HepG2 (cell line): ENCODE data around the gene TMEM41A. TPM values are rescaled to one million over a fixed set of nuclear protein-coding genes. Genes with fewer than 3 reads are reported as not detected.

Experiments
- ATAC-seq: fragments of 200-7000 bp; cut with Tn5 transposase; 3 replicates; pipeline ENCODE4 v1.9.1; 2020; ENCODE audit warnings: mild to moderate bottlenecking, moderate library complexity
- BruUV-seq: library from RNA; stranded (reverse); fragments of 400-500 nt; replicated peaks from 2 replicates; lab custom pipeline; 2021; lab: Mats Ljungman, UMichigan
- CTCF ChIA-PET: fragments of 300-600 bp; formaldehyde crosslinking; extraction: SDS; loops from one replicate; lab custom pipeline; 2021; ENCODE audit warnings: low total read pairs, inconsistent platforms, low intra/inter-chr PET ratio; lab: Yijun Ruan, JAX
- POLR2A ChIA-PET: fragments of 350-600 bp; sonication (Branson Sonifier 250); formaldehyde crosslinking; loops from one replicate; lab custom pipeline; 2020; ENCODE audit warnings: antibody characterized with exemption, inconsistent platforms; lab: Yijun Ruan, JAX
- DNase-seq: peaks from one replicate; pipeline ENCODE4 v3.0.0-alpha.2; 2015; ENCODE audit warnings: low spot score
- FAIRE-seq: peaks from 3 replicates; lab custom pipeline; 2011; peaks lifted over from hg19 to GRCh38; lab: Jason Lieb, UNC
- H2AFZ ChIP-seq: one replicate; pipeline ENCODE4 v1.6.1; 2011; ENCODE audit warnings: low read length, inconsistent platforms
- H3K27ac ChIP-seq: fragments of 300-600 bp; 3 replicates; pipeline ENCODE4 v1.8.0; 2011; ENCODE audit warnings: mixed run types, mild to moderate bottlenecking, mixed read lengths, low read length, inconsistent platforms; ENCODE audit not compliant: insufficient read depth; ENCODE audit errors: extremely low read length
- H3K27me3 ChIP-seq, 2 experiments: fragments of 200-600 bp in 1 of 2; 2 replicates in 1 of 2; 3 replicates in 1 of 2; pipeline versions ENCODE4 v1.6.0 to v1.8.0; 2011; ENCODE audit warnings: low read length in 2 of 2, mild to moderate bottlenecking in 2 of 2, moderate library complexity in 2 of 2, inconsistent platforms in 1 of 2; ENCODE audit not compliant: insufficient read depth in 2 of 2, control insufficient read depth in 1 of 2
- H3K36me3 ChIP-seq, 2 experiments: fragments of 200-600 bp in 1 of 2; replicated peaks in 1 of 2; 2 replicates in 1 of 2; 3 replicates in 1 of 2; pipeline versions ENCODE4 v1.5.1 to v1.8.0; 2011; ENCODE audit warnings: low read length in 2 of 2, inconsistent platforms in 1 of 2; ENCODE audit not compliant: insufficient read depth in 2 of 2, control insufficient read depth in 1 of 2
- H3K4me1 ChIP-seq: 2 replicates; pipeline ENCODE4 v1.5.1; 2012; ENCODE audit warnings: low read length, inconsistent platforms; ENCODE audit not compliant: insufficient read depth
- H3K4me2 ChIP-seq: 2 replicates; pipeline ENCODE4 v1.6.0; 2011; ENCODE audit warnings: low read depth, low read length, inconsistent platforms
- H3K4me3 ChIP-seq, 3 experiments: fragments of 200-600 bp in 1 of 3; sonication (generic), shearing (Covaris generic) in 1 of 3; replicated peaks in 1 of 3; 2 replicates each; pipeline ENCODE4 v1.5.1; 2011 to 2016; ENCODE audit warnings: low read length in 3 of 3, inconsistent platforms in 2 of 3, low read depth in 2 of 3, mild to moderate bottlenecking in 2 of 3, control low read depth in 1 of 3, mixed read lengths in 1 of 3; ENCODE audit not compliant: insufficient read depth in 1 of 3
- H3K79me2 ChIP-seq: one replicate; pipeline ENCODE4 v1.6.1; 2011; ENCODE audit warnings: low read length, inconsistent platforms; ENCODE audit not compliant: insufficient read depth
- H3K9ac ChIP-seq: 2 replicates; pipeline ENCODE4 v1.6.0; 2011; ENCODE audit warnings: mild to moderate bottlenecking, low read depth, low read length, inconsistent platforms; ENCODE audit not compliant: insufficient read depth
- H3K9me3 ChIP-seq: 2 replicates; pipeline ENCODE4 v1.5.1; 2012; ENCODE audit warnings: mild to moderate bottlenecking, low read length
- H4K20me1 ChIP-seq: 2 replicates; pipeline ENCODE4 v1.6.0; 2011; ENCODE audit warnings: inconsistent platforms, mild to moderate bottlenecking, low read length, moderate library complexity; ENCODE audit not compliant: insufficient read depth
- GATAD2A ChIP-seq: IDR thresholded peaks from 2 replicates; pipeline ENCODE4 v1.6.1; 2016
- MTF2 ChIP-seq: sonication (generic); formaldehyde crosslinking; IDR thresholded peaks from 2 replicates; pipeline ENCODE4 v1.5.0; 2020; ENCODE audit warnings: missing genetic modification reagents, borderline replicate concordance
- PRPF4 ChIP-seq: fragments of 200-400 bp; formaldehyde crosslinking; IDR thresholded peaks from 2 replicates; pipeline ENCODE4 v1.6.1; 2016; ENCODE audit warnings: low read length, low read depth; ENCODE audit not compliant: poor library complexity, severe bottlenecking
- SP140L ChIP-seq: sonication (generic); formaldehyde crosslinking; IDR thresholded peaks from 2 replicates; pipeline ENCODE4 v1.4.0; 2020; ENCODE audit warnings: missing genetic modification reagents, borderline replicate concordance
- STAG1 ChIP-seq: sonication (generic); formaldehyde crosslinking; IDR thresholded peaks from 2 replicates; pipeline ENCODE4 v1.4.0; 2020; ENCODE audit warnings: missing genetic modification reagents
- THRA ChIP-seq: sonication (generic); formaldehyde crosslinking; IDR thresholded peaks from 2 replicates; pipeline ENCODE4 v1.4.0; 2020; ENCODE audit warnings: missing genetic modification reagents, borderline replicate concordance
- ZFP62 ChIP-seq: sonication (generic); formaldehyde crosslinking; IDR thresholded peaks from 2 replicates; pipeline ENCODE4 v1.4.0; 2020; ENCODE audit warnings: missing genetic modification reagents
- WGBS: methylation state at CpG from one replicate; pipeline ENCODE4 v1.1.6; 2017; ENCODE audit warnings: low lambda C conversion rate; 5-methylcytosine and 5-hydroxymethylcytosine counted together
- in situ Hi-C: cut with HindIII; loops from 2 replicates; pipeline ENCODE4 v1.10.0; 2017; ENCODE audit warnings: low pct_unique_long_range_greater_than_20kb; ENCODE audit not compliant: extremely low pct_ligation_motif_present
- intact Hi-C: fragments of 100-400 bp; cut with micrococcal nuclease; formaldehyde crosslinking; loops from one replicate; pipeline ENCODE4 v1.10.0; 2022; ENCODE audit not compliant: unreplicated experiment
- polyA plus RNA-seq, 8 experiments: library from polyadenylated mRNA; depleted of rRNA in 3 of 8; stranded (reverse) in 7 of 8; unstranded in 1 of 8; fragments of >200 nt; fragmentation: Illumina TruSeq in 4 of 8; extraction: Trizol in 4 of 8; gene quantifications; 2 replicates each; pipeline versions ENCODE4 v1.2.1 to v1.2.3, GENCODE V29; 2011 to 2016; ENCODE audit warnings: low read depth in 4 of 8, missing spikeins in 1 of 8, mixed read lengths in 1 of 8; ENCODE audit not compliant: insufficient read depth in 1 of 8
- total RNA-seq, 5 experiments: library from RNA; depleted of rRNA; stranded (reverse); fragments of >200 nt; fragmentation: Illumina TruSeq; extraction: Trizol; gene quantifications; 2 replicates each; pipeline ENCODE4 v1.2.3, GENCODE V29; 2016; ENCODE audit warnings: low read depth in 1 of 5
- TF ChIP-seq, protein P1 (sequence below): sonication (generic); formaldehyde crosslinking; IDR thresholded peaks from 2 replicates; pipeline ENCODE4 v1.9.0; 2021; ENCODE audit warnings: mild to moderate bottlenecking, missing genetic modification reagents

The TMEM41A gene
- total and polyA plus RNA-seq, 2 of the 13 experiments (the other 11 are each of a cell fraction or from before 2014, with no cell fraction given): 30.0 to 40.0 TPM

- TF ChIP-seq THRA (CRISPR knock-in tag) (no peak), MTF2 (CRISPR knock-in tag) (no peak), GATAD2A (CRISPR knock-in tag) (no peak), STAG1 (CRISPR knock-in tag) (0 out of 2 replicates have a peak, but pooled peaks have one; percentile 10), ZFP62 (CRISPR knock-in tag) (no peak), PRPF4 (no peak), SP140L (no peak)
- TF ChIP-seq, protein P1, sequence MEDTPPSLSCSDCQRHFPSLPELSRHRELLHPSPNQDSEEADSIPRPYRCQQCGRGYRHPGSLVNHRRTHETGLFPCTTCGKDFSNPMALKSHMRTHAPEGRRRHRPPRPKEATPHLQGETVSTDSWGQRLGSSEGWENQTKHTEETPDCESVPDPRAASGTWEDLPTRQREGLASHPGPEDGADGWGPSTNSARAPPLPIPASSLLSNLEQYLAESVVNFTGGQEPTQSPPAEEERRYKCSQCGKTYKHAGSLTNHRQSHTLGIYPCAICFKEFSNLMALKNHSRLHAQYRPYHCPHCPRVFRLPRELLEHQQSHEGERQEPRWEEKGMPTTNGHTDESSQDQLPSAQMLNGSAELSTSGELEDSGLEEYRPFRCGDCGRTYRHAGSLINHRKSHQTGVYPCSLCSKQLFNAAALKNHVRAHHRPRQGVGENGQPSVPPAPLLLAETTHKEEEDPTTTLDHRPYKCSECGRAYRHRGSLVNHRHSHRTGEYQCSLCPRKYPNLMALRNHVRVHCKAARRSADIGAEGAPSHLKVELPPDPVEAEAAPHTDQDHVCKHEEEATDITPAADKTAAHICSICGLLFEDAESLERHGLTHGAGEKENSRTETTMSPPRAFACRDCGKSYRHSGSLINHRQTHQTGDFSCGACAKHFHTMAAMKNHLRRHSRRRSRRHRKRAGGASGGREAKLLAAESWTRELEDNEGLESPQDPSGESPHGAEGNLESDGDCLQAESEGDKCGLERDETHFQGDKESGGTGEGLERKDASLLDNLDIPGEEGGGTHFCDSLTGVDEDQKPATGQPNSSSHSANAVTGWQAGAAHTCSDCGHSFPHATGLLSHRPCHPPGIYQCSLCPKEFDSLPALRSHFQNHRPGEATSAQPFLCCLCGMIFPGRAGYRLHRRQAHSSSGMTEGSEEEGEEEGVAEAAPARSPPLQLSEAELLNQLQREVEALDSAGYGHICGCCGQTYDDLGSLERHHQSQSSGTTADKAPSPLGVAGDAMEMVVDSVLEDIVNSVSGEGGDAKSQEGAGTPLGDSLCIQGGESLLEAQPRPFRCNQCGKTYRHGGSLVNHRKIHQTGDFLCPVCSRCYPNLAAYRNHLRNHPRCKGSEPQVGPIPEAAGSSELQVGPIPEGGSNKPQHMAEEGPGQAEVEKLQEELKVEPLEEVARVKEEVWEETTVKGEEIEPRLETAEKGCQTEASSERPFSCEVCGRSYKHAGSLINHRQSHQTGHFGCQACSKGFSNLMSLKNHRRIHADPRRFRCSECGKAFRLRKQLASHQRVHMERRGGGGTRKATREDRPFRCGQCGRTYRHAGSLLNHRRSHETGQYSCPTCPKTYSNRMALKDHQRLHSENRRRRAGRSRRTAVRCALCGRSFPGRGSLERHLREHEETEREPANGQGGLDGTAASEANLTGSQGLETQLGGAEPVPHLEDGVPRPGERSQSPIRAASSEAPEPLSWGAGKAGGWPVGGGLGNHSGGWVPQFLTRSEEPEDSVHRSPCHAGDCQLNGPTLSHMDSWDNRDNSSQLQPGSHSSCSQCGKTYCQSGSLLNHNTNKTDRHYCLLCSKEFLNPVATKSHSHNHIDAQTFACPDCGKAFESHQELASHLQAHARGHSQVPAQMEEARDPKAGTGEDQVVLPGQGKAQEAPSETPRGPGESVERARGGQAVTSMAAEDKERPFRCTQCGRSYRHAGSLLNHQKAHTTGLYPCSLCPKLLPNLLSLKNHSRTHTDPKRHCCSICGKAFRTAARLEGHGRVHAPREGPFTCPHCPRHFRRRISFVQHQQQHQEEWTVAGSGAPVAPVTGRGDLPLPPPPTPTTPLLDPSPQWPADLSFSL: no peak
- TF ChIP-seq, all 625 proteins: peak for 1
- no peak overlapping the region for H3K9ac ChIP-seq
- H3K9me3 ChIP-seq: no peaks in the 10 kb centered on the region
- 95% methylated on average over 6 of the region's 6 CpGs for WGBS
- no peak overlapping the region for H3K27ac ChIP-seq
- no peaks in the 10 kb centered on the region for H3K27me3 ChIP-seq
- peaks cover 10 to 49% of the 10 kb centered on the region in 2 experiments; a peak in 4 of 5 replicates for H3K36me3 ChIP-seq
- no peak for ATAC-seq
- POLR2A ChIA-PET: no interaction called here
- no TSS peak for BruUV-seq
- no peak for DNase-seq
- no peak overlapping the region for H2AFZ ChIP-seq
- no peaks in the 10 kb centered on the region for H3K4me1 ChIP-seq
- FAIRE-seq: peak; percentile 15
- no peaks in the 10 kb centered on the region for H4K20me1 ChIP-seq
- in situ Hi-C loops (no loop called here), intact Hi-C loops (no loop called here)
- no peaks in the 10 kb centered on the region for H3K79me2 ChIP-seq
- H3K4me3 ChIP-seq: no peak overlapping the region
- CTCF ChIA-PET: interaction anchor here (1.2 kb wide), 1 partner anchor 114 kb away, joined by 4 read pairs; no protein-coding TSS in a partner anchor
- H3K4me2 ChIP-seq: no peak overlapping the region
Observed at GRCh38 chr3:185460719-185461350, 38.0 kb downstream of the TMEM41A start.
